Adrenal gland (tissue), 5 donors: ENCODE results near the gene IL36B.

ENCODE experiments used
- POLR2A ChIP-seq, 2 donors: fragments of 450-650 bp; IDR thresholded peaks; one replicate each; pipeline ENCODE4 v1.6.1; 2017; ENCODE audit warnings: antibody characterized with exemption in 2 of 2, mild to moderate bottlenecking in 2 of 2, moderate library complexity in 1 of 2
- TF ChIP-seq, protein P1 (sequence below), 6 experiments: fragments of 450-650 bp in 4 of 6; fragments of 200-600 bp in 2 of 6; sonication (generic) in 1 of 6; IDR thresholded peaks; 1 replicate in 5 of 6; 2 replicates in 1 of 6; pipeline versions ENCODE4 v1.5.1 to v1.8.0; 2016 to 2021; ENCODE audit warnings: antibody characterized with exemption in 6 of 6, mild to moderate bottlenecking in 2 of 6, moderate library complexity in 1 of 6
- donor health status: DM: no; HTN: no; CAD: no.

DNA sequence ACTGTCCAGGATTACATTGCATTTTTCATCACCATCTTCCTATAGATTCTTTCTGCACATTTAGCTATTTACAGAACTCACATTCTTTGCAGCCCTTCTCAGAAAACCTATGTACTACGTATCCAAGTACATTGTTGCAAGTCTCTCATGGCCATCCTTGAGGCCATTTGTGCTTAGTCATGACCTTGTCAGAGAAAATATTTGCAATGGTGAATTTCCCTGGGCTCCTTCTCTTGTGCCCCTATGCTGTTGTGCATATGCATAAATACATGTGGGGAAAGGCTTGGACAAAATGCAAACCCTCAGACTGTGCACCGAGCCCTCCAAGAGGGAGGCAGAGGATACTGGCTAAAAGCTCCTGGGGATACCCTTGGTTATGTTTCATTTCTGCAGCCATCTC lies 27.9 kb downstream of the IL36B start:
- TF ChIP-seq, protein P1, sequence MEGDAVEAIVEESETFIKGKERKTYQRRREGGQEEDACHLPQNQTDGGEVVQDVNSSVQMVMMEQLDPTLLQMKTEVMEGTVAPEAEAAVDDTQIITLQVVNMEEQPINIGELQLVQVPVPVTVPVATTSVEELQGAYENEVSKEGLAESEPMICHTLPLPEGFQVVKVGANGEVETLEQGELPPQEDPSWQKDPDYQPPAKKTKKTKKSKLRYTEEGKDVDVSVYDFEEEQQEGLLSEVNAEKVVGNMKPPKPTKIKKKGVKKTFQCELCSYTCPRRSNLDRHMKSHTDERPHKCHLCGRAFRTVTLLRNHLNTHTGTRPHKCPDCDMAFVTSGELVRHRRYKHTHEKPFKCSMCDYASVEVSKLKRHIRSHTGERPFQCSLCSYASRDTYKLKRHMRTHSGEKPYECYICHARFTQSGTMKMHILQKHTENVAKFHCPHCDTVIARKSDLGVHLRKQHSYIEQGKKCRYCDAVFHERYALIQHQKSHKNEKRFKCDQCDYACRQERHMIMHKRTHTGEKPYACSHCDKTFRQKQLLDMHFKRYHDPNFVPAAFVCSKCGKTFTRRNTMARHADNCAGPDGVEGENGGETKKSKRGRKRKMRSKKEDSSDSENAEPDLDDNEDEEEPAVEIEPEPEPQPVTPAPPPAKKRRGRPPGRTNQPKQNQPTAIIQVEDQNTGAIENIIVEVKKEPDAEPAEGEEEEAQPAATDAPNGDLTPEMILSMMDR (IDR thresholded peaks at IDR 0.05) = no peak
- TF ChIP-seq POLR2A (IDR thresholded peaks at IDR 0.05) = no peak
